ENCODE data around the gene OR10G3. TPM values are rescaled to one million over a fixed set of nuclear protein-coding genes. Genes with fewer than 3 reads are reported as not detected.
"Not testable (repeated sequence)": the region's sequence is repeated elsewhere in the genome, so short reads cannot be mapped to it uniquely, and the experiment has no call there.

OR10G3 gene, protein sequence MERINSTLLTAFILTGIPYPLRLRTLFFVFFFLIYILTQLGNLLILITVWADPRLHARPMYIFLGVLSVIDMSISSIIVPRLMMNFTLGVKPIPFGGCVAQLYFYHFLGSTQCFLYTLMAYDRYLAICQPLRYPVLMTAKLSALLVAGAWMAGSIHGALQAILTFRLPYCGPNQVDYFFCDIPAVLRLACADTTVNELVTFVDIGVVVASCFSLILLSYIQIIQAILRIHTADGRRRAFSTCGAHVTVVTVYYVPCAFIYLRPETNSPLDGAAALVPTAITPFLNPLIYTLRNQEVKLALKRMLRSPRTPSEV
- total RNA-seq: not detected

GRCh38 chr14:21579976-21580375 lies at the start of gene OR10G3:
Gene OR10G3 (minus strand): TSS chr14:21580076. CDS start chr14:21570744, 9,332 bp downstream.
- Mint-ChIP-seq H3K4me3 (no peak within 1 kb of the TSS), H3K36me3 (ENCODE audit: low read depth) (no peaks in the 10 kb centered on the region), H3K4me1 (ENCODE audit: low read depth) (no peaks in the 10 kb centered on the region), H3K27ac (no peak within 1 kb of the TSS), H3K9me3 (no peaks in the 10 kb centered on the region), H3K27me3 (ENCODE audit: low read depth) (no peaks in the 10 kb centered on the region)
- intact Hi-C loops (cut with micrococcal nuclease): no loop called here
- CTCF ChIA-PET: no interaction called here
- DNase-seq: no peak

GRCh38 chr14:21626491-21627230 lies 46.8 kb upstream of the OR10G3 start:
- Mint-ChIP-seq H3K9me3 (no peaks in the 10 kb centered on the region), H3K4me1 (ENCODE audit: low read depth) (no peaks in the 10 kb centered on the region), H3K27me3 (ENCODE audit: low read depth) (peaks cover 10% of the 10 kb centered on the region), H3K36me3 (ENCODE audit: low read depth) (no peaks in the 10 kb centered on the region), H3K27ac (no peak overlapping the region), H3K4me3 (no peak overlapping the region)
- intact Hi-C loops (cut with micrococcal nuclease): no loop called here
- CTCF ChIA-PET: no interaction called here
- DNase-seq: no peak

DNA sequence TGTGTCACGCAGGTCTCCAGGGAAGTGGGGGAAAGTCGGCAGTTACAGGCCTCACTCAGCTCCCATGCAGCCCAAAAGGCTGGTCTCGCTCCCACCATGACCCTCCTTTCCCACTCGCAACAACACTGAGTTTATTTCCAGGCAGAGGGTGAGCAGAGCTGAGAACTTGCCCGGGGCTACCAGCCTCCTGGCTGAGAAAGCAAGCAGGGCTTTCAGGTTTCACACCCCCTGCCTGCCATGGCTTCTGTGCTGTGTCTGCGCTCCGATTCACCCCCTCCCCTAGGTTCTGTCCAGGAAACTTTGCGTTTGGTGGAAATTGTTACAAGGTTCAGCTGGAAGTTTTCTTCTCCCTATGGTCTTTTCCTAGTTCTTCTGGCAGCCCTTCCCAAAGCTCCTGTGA lies 37.7 kb upstream of the OR10G3 start:
- no peak for DNase-seq
- Mint-ChIP-seq H3K27ac (no peak overlapping the region), H3K36me3 (ENCODE audit: low read depth) (no peaks in the 10 kb centered on the region), H3K4me3 (peak overlapping the region; percentile 3), H3K4me1 (ENCODE audit: low read depth) (no peaks in the 10 kb centered on the region), H3K27me3 (ENCODE audit: low read depth) (no peaks in the 10 kb centered on the region), H3K9me3 (no peaks in the 10 kb centered on the region)
- intact Hi-C loops (cut with micrococcal nuclease): no loop called here
- CTCF ChIA-PET: no interaction called here

GRCh38 chr14:21614240-21614639 lies 34.4 kb upstream of the OR10G3 start:
- Mint-ChIP-seq H3K4me1 (ENCODE audit: low read depth) (no peaks in the 10 kb centered on the region), H3K27ac (peak overlapping the region; percentile 11), H3K9me3 (no peaks in the 10 kb centered on the region), H3K27me3 (ENCODE audit: low read depth) (no peaks in the 10 kb centered on the region), H3K4me3 (no peak overlapping the region), H3K36me3 (ENCODE audit: low read depth) (no peaks in the 10 kb centered on the region)
- CTCF ChIA-PET: interaction anchor here (0.7 kb wide), 1 partner anchor 133 kb away, joined by 4 read pairs; no protein-coding TSS in a partner anchor
- DNase-seq: no peak
- intact Hi-C loops (cut with micrococcal nuclease): no loop called here

GRCh38 chr14:21612324-21612723 lies 32.4 kb upstream of the OR10G3 start:
- no peak for DNase-seq
- Mint-ChIP-seq H3K4me3 (peak overlapping the region; percentile 1), H3K9me3 (no peaks in the 10 kb centered on the region), H3K4me1 (ENCODE audit: low read depth) (no peaks in the 10 kb centered on the region), H3K36me3 (ENCODE audit: low read depth) (no peaks in the 10 kb centered on the region), H3K27me3 (ENCODE audit: low read depth) (no peaks in the 10 kb centered on the region), H3K27ac (no peak overlapping the region)
- CTCF ChIA-PET: no interaction called here
- intact Hi-C loops (cut with micrococcal nuclease): no loop called here

GRCh38 chr14:21602181-21602580 lies 22.3 kb upstream of the OR10G3 start:
- DNase-seq; H3K4me1 Mint-ChIP-seq (ENCODE audit: low read depth); H3K9me3 Mint-ChIP-seq; H3K4me3 Mint-ChIP-seq; H3K27ac Mint-ChIP-seq; H3K36me3 Mint-ChIP-seq (ENCODE audit: low read depth); H3K27me3 Mint-ChIP-seq (ENCODE audit: low read depth); intact Hi-C loops (cut with micrococcal nuclease); CTCF ChIA-PET: not testable (repeated sequence)

GRCh38 chr14:21589317-21589716 lies 9.4 kb upstream of the OR10G3 start:
- peaks cover 3% of the 10 kb centered on the region for H3K36me3 Mint-ChIP-seq (ENCODE audit: low read depth)
- H3K9me3 Mint-ChIP-seq: peaks cover 18% of the 10 kb centered on the region
- H3K4me1 Mint-ChIP-seq (ENCODE audit: low read depth): no peaks in the 10 kb centered on the region
- H3K27me3 Mint-ChIP-seq (ENCODE audit: low read depth): no peaks in the 10 kb centered on the region
- DNase-seq: no peak
- no peak overlapping the region for H3K4me3 Mint-ChIP-seq
- no peak overlapping the region for H3K27ac Mint-ChIP-seq
- CTCF ChIA-PET: interaction anchor here (0.9 kb wide), 1 partner anchor 14 kb away, joined by 3 read pairs; no protein-coding TSS in a partner anchor
- intact Hi-C loops (cut with micrococcal nuclease): no loop called here

DNA sequence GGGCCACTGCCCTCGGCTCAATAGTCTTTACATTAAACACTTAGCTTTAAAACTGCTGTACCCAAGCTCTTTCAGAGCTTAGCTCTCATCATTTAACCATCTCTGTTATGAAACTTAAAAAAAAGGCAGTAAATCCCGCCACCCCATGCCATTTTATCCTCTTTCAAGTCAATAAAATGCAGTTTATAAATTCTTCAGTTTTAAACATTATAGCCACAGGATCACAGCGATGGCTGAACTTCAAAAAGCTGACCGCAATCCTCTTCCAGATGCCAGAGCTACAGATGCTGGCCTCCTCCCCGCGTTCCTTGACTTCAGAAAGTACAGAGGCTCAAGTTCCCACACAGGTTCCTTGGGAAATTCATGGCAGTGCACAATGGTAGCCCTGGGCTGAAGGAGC lies 4.2 kb downstream of the OR10G3 start:
- H3K4me1 Mint-ChIP-seq (ENCODE audit: low read depth): no peaks in the 10 kb centered on the region
- DNase-seq: no peak
- no peak overlapping the region for H3K27ac Mint-ChIP-seq
- H3K4me3 Mint-ChIP-seq: no peak overlapping the region
- no peaks in the 10 kb centered on the region for H3K36me3 Mint-ChIP-seq (ENCODE audit: low read depth)
- peaks cover 1% of the 10 kb centered on the region for H3K9me3 Mint-ChIP-seq
- CTCF ChIA-PET: interaction anchor here (0.7 kb wide), 1 partner anchor 14 kb away, joined by 3 read pairs; no protein-coding TSS in a partner anchor
- H3K27me3 Mint-ChIP-seq (ENCODE audit: low read depth): peaks cover 4% of the 10 kb centered on the region
- intact Hi-C loops (cut with micrococcal nuclease): no loop called here

DNA sequence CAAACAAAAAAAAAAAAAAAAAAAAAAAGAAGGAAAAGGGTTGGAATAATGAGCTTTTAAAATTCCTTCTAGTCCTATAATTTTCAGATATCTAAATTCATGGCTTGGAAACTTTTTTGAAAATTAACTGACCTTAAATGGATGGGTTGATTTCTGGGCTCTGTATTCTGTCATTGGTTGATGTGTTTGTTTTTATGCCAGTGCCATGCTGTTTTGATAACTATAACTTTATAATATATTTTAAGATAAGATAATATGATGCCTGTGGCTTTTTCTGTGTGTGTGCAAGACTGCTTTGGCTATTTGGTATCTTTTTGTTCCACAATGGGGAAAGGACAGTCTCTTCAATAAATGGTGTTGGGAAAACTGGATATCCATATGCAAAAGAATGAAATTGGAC lies 7.3 kb downstream of the OR10G3 start:
- intact Hi-C loops (cut with micrococcal nuclease): no loop called here
- Mint-ChIP-seq H3K9me3 (peaks cover 1% of the 10 kb centered on the region), H3K27me3 (ENCODE audit: low read depth) (peaks cover 6% of the 10 kb centered on the region), H3K4me1 (ENCODE audit: low read depth) (no peaks in the 10 kb centered on the region), H3K4me3 (no peak overlapping the region), H3K27ac (no peak overlapping the region), H3K36me3 (ENCODE audit: low read depth) (no peaks in the 10 kb centered on the region)
- CTCF ChIA-PET: no interaction called here
- DNase-seq: no peak

DNA sequence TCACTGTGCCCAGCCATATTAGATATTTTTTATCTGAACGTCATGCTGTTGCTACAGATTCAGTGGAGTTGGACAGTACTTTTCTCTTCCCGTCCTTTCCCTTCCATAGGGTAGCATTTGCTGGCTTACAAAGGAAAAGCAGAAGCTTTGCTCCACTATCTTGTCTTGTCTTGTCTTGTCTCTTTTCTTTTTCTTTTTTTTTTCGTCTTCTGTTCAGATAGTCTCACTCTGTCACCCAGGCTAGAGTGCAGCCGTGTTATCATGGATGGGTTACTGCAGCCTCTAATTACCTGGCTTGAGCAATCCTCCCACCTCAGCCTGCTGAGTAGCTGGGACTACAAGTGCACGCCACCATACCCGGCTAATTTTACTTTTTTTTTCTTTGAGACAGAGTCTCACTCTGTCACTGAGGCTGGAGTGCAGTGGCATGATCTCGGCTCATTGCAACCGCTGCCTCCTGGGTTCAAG lies 21.1 kb downstream of the OR10G3 start:
- no peak overlapping the region for H3K27ac Mint-ChIP-seq
- H3K4me3 Mint-ChIP-seq: no peak overlapping the region
- CTCF ChIA-PET: interaction anchor here (0.6 to 4.9 kb wide), 5 partner anchors 45 to 645 kb away, joined by 3 to 38 read pairs (median 5); no protein-coding TSS in a partner anchor
- intact Hi-C loops (cut with micrococcal nuclease): loop anchor here (5.0 to 10.0 kb wide), 2 partner anchors 146 to 494 kb away; no protein-coding TSS in a partner anchor
- no peaks in the 10 kb centered on the region for H3K9me3 Mint-ChIP-seq
- no peaks in the 10 kb centered on the region for H3K36me3 Mint-ChIP-seq (ENCODE audit: low read depth)
- DNase-seq: no peak
- no peaks in the 10 kb centered on the region for H3K27me3 Mint-ChIP-seq (ENCODE audit: low read depth)
- peaks cover 6% of the 10 kb centered on the region for H3K4me1 Mint-ChIP-seq (ENCODE audit: low read depth)

DNA sequence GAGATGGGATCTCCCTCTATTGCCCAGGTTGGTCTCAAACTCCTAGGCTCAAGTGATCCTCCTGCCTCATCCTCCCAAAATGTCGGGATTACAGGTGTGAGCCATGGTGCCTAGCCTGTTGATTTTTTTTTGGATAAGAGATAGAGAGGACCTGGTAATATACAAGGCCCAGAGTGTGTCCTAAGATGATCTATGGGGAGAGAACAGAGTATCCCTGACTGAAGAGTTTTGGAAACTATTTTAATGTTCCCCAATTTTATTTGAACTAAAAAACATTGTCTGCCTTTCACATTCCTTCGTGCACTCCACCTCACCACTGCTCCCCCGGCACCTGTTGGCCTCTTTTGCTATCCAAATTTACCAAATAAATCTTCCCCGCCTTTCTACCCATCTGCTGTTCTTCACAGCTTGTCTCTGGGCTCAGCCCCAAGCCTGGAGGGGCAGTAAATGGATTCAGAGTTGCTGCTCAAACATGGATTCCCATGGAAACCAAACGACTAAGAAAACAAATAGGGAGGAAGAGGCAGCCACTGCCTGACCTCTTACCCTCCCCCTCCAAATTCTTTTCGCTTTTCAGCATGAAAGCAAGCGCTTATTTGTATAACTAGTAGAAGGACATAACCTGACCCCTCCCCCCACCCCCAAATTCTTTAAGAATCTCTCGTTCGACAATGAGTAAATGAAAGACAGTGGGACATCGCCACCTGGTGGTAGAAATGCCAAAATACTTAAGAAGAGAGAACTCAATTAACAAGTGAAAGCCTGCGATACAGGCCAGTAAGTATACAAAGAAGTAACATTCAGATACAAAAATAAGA lies 22.6 kb downstream of the OR10G3 start:
- intact Hi-C loops (cut with micrococcal nuclease): loop anchor here (1.0 to 10.0 kb wide), 8 partner anchors 46 to 492 kb away; partner anchors contain the start of genes CHD8, METTL3, SUPT16H and TOX4
- H3K27ac Mint-ChIP-seq: no peak overlapping the region
- H3K9me3 Mint-ChIP-seq: no peaks in the 10 kb centered on the region
- peaks cover 6% of the 10 kb centered on the region for H3K4me1 Mint-ChIP-seq (ENCODE audit: low read depth)
- peak overlapping the region; percentile 27 for H3K4me3 Mint-ChIP-seq
- H3K27me3 Mint-ChIP-seq (ENCODE audit: low read depth): no peaks in the 10 kb centered on the region
- H3K36me3 Mint-ChIP-seq (ENCODE audit: low read depth): no peaks in the 10 kb centered on the region
- CTCF ChIA-PET: interaction anchor here (0.6 to 2.5 kb wide), 19 partner anchors 11 to 1508 kb away, joined by 3 to 52 read pairs (median 3); partner anchors contain the start of genes CHD8, METTL3, RAB2B and SALL2
- DNase-seq: peak; percentile 91
